SHP77 (cell line): Measurements from ENCODE around the gene IMPA2.
"Not testable (repeated sequence)": the region's sequence is repeated elsewhere in the genome, so short reads cannot be mapped to it uniquely, and the experiment has no call there.

Experiments used
- DNase-seq, 2 experiments: peaks; one replicate each; lab custom pipeline; 2025; lab: John Stamatoyannopoulos, UW

Gene IMPA2

GRCh38 chr18:12076424-12077140 lies 95.3 kb downstream of the IMPA2 start:
- no peak for DNase-seq

DNA sequence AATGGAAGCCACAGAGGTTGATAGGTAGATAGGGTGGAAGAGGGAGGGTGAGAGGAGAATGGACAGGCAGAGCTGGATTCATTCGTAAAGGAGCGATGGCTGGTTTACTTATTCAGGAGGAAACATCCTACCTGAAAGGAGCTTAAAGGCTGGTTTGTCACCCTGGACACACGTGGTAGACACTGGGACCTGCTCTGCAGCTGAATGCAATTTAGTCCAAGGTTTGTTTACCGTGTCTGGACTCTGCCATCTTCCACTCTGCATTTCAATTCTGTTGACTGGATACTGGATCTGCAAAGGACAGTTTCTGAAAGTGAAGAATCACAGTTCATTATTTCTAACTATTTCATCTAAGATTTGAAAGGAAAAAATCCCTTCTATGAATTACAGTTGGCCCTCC lies 96.7 kb downstream of the IMPA2 start:
- not testable (repeated sequence) for DNase-seq

DNA sequence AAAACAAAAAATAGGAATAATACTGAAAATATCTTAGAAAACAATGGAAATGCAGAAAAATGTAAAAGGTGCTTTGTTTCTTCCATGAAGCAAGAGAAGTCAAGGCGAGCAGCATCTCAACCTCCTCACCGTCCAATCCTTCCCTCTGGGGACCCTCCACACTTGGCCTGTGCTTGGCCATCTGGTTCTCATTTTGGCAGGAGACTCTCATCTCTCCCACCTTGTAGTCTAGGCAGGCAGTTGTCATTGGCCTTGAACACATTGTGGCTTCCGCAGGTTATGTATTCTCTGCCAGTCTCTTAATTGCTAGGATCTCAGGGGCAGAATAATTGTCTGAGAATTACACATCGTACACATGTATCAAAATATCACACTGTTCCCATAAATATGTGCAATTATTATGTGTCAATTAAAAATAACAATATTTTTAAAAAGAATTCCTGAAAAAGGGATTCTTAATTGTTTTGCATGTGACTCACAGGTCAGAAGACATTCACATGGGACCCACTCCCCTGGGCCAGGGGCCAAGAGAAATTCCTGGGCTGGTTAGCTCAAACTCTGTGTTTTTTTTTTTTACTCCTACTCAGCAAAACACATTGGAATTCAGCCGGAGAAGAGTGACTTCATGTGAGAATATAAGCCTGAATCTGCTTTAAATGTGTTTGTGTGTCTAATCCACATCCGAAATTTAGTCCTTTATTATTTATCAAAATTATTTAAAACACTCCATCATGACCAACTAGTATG lies 98.4 kb downstream of the IMPA2 start:
- no peak for DNase-seq
